Measurements from ENCODE around the gene CACNA1G.

CACNA1G gene

DNA sequence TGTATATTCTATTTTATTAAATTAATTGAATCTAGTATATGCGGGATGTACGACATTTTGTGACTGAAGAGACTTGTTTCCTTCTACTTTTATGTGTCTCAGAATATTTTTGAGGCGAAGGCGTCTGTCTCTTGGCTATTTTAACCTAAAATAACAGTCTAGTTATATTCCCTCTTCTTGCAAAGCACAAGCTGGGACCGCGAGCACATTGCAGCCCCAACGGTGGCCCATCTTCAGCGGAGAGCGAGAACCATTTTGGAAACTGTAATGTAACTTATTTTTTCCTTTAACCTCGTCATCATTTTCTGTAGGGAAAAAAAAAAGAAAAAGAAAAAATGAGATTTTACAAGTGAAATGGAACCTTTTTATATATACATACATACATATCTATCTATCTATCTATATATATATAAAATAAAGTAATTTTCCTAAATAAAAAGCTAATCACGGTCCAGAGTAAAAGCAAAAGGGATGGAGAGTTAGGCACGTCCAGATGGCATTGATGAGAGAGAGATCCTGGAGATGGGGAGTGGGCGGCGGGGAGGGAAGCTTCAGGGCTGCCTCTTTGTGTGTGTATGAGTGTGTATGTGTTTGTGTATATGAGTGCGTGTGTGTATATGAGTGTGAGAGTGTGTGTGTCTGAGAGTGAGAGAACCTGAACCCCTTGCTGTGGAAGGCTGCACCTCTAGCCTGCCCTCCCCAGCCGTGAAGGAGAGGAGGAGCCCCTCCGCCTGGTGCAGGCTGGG lies 66.7 kb downstream of the CACNA1G start:
- H3K27ac ChIP-seq = no peak overlapping the region
- TF ChIP-seq ZFX (IDR thresholded peaks at IDR 0.05; ENCODE audit: borderline replicate concordance) (no peak), CTCF (IDR thresholded peaks at IDR 0.05) (no peak)

DNA sequence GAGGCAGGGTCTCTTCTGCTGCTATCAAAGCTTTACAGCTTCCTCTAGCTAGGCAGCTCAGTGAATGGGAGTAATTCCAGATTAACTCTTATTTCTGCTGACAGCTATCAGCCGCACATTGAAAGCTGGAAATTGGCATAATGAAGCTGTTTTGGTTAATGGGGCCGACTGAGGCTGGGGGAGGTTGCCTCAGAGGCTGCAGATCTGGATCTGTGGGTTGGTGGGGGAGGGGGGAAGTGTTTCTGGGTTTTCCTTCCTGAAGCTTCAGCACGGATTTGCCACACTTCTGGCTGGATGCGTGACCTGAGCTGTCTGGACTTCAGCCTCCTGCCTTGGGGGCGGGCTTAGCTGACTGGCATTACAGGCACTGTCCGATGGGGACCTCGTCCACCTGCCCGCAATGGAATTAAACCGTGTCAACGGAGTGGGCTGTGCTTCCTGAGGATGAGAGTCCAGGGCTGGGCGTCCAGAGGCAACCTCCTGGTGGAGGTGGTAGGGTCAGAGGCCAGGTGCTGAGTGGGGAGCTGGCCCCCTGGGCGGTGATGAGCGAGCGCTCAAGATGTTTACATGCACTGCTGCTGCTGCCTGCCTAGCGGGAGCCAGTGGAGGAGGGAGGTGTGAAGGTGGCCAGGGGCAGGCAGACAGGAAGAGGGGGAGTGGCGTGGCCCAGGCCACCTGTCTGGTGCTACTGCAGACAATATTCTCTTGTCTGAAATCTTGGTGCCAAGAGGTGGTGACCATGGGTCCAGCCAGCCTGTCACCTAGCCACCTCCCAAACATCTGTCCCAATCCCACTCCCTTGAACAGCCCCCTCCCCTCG lies 67.5 kb downstream of the CACNA1G start:
- no peak overlapping the region for H3K27ac ChIP-seq
- no peak; the same call in 1 of the 2 replicates for TF ChIP-seq CTCF (IDR thresholded peaks at IDR 0.05)
- no peak for TF ChIP-seq ZFX (IDR thresholded peaks at IDR 0.05; ENCODE audit: borderline replicate concordance)

DNA sequence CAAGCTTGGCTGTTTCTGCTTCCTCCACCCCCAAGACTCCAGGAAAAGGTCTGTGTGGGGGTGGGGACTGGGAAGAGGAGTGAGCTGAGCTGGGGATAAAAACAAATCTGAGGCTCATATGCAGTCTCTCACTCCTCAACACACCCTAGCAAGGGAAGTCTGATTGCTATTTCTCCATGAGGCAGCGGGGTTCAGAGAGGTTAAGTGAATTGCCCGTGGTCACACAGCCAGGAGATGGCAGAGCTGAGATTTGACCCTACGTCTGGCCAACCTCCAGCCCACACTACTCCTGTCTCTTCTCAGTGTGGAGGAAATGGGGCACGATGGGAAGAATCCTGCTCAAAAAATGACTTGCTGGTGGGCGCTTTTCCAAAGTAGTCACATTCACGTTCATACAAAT lies 69.4 kb downstream of the CACNA1G start:
- TF ChIP-seq CTCF (IDR thresholded peaks at IDR 0.05) (no peak), ZFX (IDR thresholded peaks at IDR 0.05; ENCODE audit: borderline replicate concordance) (no peak)
- no peak overlapping the region for H3K27ac ChIP-seq

DNA sequence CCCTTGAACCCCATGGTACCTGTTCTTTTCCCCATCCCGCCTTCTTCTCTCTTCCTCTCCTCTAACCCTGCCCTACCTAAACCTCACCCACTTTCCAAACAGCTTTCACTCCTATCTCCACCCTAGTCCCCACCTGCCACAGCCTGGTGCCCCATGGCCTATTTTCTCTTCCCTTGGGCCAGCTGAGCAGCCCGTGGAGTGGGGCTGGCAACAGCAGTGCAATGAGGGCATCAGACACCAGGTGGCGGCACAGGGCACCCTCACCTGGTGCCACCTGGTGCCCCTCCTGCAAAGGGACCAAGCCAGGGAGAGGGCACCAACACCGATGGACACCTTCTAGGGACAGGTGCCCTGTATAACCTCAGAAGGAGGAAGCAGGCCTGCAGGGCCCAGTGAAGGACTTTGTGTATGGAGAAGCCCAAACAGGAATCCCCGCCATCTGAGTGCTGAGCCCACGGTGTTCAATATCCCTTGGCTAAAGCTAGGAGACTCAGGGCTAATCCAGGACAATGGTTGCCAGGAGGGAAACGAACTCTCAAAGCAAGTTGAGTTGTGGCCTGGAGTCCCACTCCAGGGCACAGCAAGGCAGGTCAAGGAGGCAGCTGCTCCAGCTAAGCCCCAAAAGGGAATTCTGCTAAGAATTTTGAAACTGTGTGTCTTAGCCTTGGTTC lies 70.1 kb downstream of the CACNA1G start:
- no peak for TF ChIP-seq ZFX (IDR thresholded peaks at IDR 0.05; ENCODE audit: borderline replicate concordance)
- TF ChIP-seq CTCF (IDR thresholded peaks at IDR 0.05) = peak; percentile 96
- no peak overlapping the region for H3K27ac ChIP-seq

DNA sequence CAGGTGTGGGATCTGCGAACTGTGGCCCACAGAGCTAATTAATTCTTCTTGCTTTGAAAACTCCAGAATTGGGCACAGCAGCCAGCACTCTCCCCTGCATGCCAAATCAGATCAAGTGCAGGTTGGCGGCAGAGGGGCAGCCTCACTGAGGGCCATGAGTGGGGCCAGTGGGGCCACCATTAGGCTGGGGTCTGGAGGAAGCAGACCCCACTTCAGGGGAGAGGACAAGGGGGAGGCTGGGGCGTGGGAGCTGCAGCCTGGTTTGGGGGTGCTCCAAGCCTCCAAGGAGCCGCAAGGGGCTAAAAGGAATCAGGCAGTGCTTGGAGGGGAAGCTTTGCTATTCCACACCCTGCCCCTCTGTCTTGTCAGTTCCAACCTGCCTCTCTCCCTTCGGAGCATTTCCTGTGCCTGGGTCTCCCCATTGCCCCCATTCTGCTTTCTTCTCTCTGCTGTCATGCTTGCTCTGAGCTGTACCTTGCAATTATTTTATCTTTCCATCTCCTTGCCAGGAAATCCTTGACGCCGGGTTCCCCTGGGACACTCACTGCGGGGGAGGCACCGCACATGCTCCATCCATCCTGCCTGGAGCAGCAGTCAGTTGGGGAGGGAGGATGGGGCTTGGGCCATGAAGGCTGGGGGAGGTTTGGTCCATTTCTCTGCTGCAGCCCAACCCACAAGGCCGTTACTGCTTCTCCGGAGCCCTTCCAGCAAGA lies 70.8 kb downstream of the CACNA1G start:
- no peak overlapping the region for H3K27ac ChIP-seq
- no peak for TF ChIP-seq ZFX (IDR thresholded peaks at IDR 0.05; ENCODE audit: borderline replicate concordance)
- no peak for TF ChIP-seq CTCF (IDR thresholded peaks at IDR 0.05)

DNA sequence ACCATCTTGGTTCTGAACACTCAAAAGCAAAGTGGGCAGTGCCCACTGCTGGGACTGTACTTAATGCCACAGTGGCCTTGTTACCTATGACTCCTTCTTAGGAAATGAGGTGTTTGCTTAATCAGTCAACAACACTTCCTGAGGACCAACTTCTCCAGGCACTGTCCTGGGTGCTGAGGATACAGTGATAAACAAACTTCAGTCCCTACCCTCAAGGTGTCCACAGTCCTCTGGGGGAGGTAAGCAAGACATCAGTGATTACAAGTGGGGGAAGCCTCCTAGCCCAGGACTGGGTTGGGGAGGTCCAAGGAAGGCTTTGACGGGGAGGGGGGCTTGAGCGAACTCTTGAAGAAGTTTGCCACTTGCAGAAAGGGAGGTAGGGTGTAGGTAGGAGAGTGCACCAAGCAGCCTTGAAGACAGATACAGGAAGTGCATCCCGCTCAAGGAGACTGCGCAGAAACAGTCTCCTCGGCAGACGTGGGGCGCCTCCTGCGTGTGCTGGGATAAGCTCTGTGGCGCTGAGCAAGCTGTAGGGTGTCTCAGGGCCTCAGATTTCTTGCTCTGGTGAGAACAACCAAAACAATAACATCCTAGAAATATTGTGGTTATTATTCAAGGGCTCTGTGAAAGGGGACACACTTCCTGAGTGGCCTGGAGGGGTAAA lies 71.5 kb downstream of the CACNA1G start:
- TF ChIP-seq CTCF (IDR thresholded peaks at IDR 0.05) (no peak), ZFX (IDR thresholded peaks at IDR 0.05; ENCODE audit: borderline replicate concordance) (no peak)
- no peak overlapping the region for H3K27ac ChIP-seq

All from 22Rv1 (cell line).